SK-N-SH (cell line): Measurements from ENCODE around the gene TCIRG1. TPM values are rescaled to one million over a fixed set of nuclear protein-coding genes. Genes with fewer than 3 reads are reported as not detected.

Experiments
- CTCF ChIA-PET: fragments of 300-600, 350-600 bp; formaldehyde crosslinking; extraction: SDS; loops from one replicate; lab custom pipeline; 2021; lab: Yijun Ruan, JAX
- POLR2A ChIA-PET: fragments of 350-600 bp; sonication (Branson Sonifier 250); formaldehyde crosslinking; extraction: SDS; loops from one replicate; lab custom pipeline; 2020; ENCODE audit warnings: antibody characterized with exemption, inconsistent platforms; lab: Yijun Ruan, JAX
- DNase-seq: peaks from one replicate; pipeline ENCODE4 v3.0.0; 2012
- H2AFZ ChIP-seq: fragments of 200-600 bp; sonication (generic); 2 replicates; pipeline ENCODE4 v1.8.1; 2016; ENCODE audit warnings: antibody characterized with exemption, mild to moderate bottlenecking, low read depth
- H3F3A ChIP-seq: fragments of 200-600 bp; sonication (generic); replicated peaks from 2 replicates; pipeline ENCODE3; 2016; ENCODE audit warnings: antibody characterized with exemption, mild to moderate bottlenecking; ENCODE audit not compliant: insufficient read depth
- H3K27ac ChIP-seq, 2 experiments: fragments of 200-500 bp in 1 of 2; fragments of 200-600 bp in 1 of 2; sonication (Bioruptor generic) in 1 of 2; sonication (generic), shearing (Covaris generic) in 1 of 2; 2 replicates each; pipeline versions ENCODE4 v1.5.1 to v1.6.1; 2014 to 2016; ENCODE audit warnings: low read depth in 2 of 2, inconsistent platforms in 1 of 2, low read length in 1 of 2, mild to moderate bottlenecking in 1 of 2, mixed read lengths in 1 of 2
- H3K27me3 ChIP-seq: fragments of 200-600 bp; sonication (generic), shearing (Covaris generic); 2 replicates; pipeline ENCODE4 v1.6.1; 2016; ENCODE audit warnings: mixed run types; ENCODE audit not compliant: insufficient read depth
- H3K36me3 ChIP-seq, 2 experiments: fragments of 200-500 bp in 1 of 2; fragments of 200-600 bp in 1 of 2; sonication (Bioruptor generic) in 1 of 2; sonication (generic) in 1 of 2; replicated peaks in 1 of 2; 2 replicates each; pipeline versions ENCODE3 to v1.5.1; 2014 to 2016; ENCODE audit warnings: low read length in 1 of 2, mild to moderate bottlenecking in 1 of 2; ENCODE audit not compliant: insufficient read depth in 2 of 2, control insufficient read depth in 1 of 2
- H3K4me1 ChIP-seq, 2 experiments: fragments of 200-500 bp in 1 of 2; fragments of 200-600 bp in 1 of 2; sonication (Bioruptor generic) in 1 of 2; sonication (generic), shearing (Covaris generic) in 1 of 2; 2 replicates each; pipeline versions ENCODE4 v1.5.1 to v1.6.1; 2014 to 2016; ENCODE audit warnings: low read depth in 1 of 2, low read length in 1 of 2, mixed run types in 1 of 2; ENCODE audit not compliant: insufficient read depth in 2 of 2, control insufficient read depth in 1 of 2
- H3K4me2 ChIP-seq: fragments of 200-600 bp; sonication (generic), shearing (Covaris generic); 2 replicates; pipeline ENCODE4 v1.6.1; 2017; ENCODE audit warnings: mixed run types
- H3K4me3 ChIP-seq, 2 experiments: fragments of 200-500 bp in 1 of 2; fragments of 200-600 bp in 1 of 2; sonication (Bioruptor generic) in 1 of 2; sonication (generic), shearing (Covaris generic) in 1 of 2; 2 replicates each; pipeline versions ENCODE4 v1.5.1 to v1.8.1; 2014 to 2016; ENCODE audit warnings: low read depth in 2 of 2, inconsistent platforms in 1 of 2, low read length in 1 of 2, mild to moderate bottlenecking in 1 of 2, mixed read lengths in 1 of 2, moderate library complexity in 1 of 2
- H3K79me2 ChIP-seq: fragments of 200-600 bp; sonication (generic); 2 replicates; pipeline ENCODE4 v1.8.1; 2017; ENCODE audit warnings: mild to moderate bottlenecking; ENCODE audit not compliant: insufficient read depth
- H3K9ac ChIP-seq: fragments of 200-600 bp; sonication (generic); 2 replicates; pipeline ENCODE4 v1.6.1; 2017; ENCODE audit warnings: mixed run types
- H3K9me2 ChIP-seq: fragments of 200-600 bp; sonication (generic); 2 replicates; pipeline ENCODE4 v1.6.1; 2017; ENCODE audit warnings: mixed run types
- H3K9me3 ChIP-seq: fragments of 200-600 bp; sonication (generic); 2 replicates; pipeline ENCODE4 v1.6.1; 2017; ENCODE audit warnings: mixed run types, mild to moderate bottlenecking, moderate library complexity
- H4K20me1 ChIP-seq: fragments of 200-600 bp; sonication (generic); 2 replicates; pipeline ENCODE4 v1.6.1; 2017; ENCODE audit warnings: mild to moderate bottlenecking, mixed run types; ENCODE audit not compliant: insufficient read depth
- CHD2 ChIP-seq: fragments of 150-350 bp; IDR thresholded peaks from 2 replicates; pipeline ENCODE4 v1.6.1; 2018; ENCODE audit warnings: low read length; ENCODE audit not compliant: partially characterized antibody
- CTCF ChIP-seq: fragments of 200-600 bp; sonication (generic); IDR thresholded peaks from 2 replicates; pipeline ENCODE4 v1.6.1; 2017; ENCODE audit warnings: antibody characterized with exemption, mild to moderate bottlenecking, moderate library complexity
- EZH2phosphoT487 ChIP-seq: fragments of 200-600 bp; sonication (generic); IDR thresholded peaks from 2 replicates; pipeline ENCODE4 v1.6.1; 2017; ENCODE audit warnings: low read depth, mixed run types, mild to moderate bottlenecking, antibody characterized with exemption, moderate library complexity, borderline replicate concordance
- FOSL2 ChIP-seq: IDR thresholded peaks from 2 replicates; pipeline ENCODE4 v1.4.0; 2012; ENCODE audit warnings: low read depth, mild to moderate bottlenecking, moderate library complexity, borderline replicate concordance
- FOXJ3 ChIP-seq: sonication (generic); formaldehyde crosslinking; IDR thresholded peaks from 2 replicates; pipeline ENCODE4 v1.5.1; 2020; ENCODE audit warnings: mild to moderate bottlenecking, missing genetic modification reagents
- GABPA ChIP-seq: IDR thresholded peaks from 2 replicates; pipeline ENCODE4 v1.4.0; 2012; ENCODE audit warnings: low read depth, mild to moderate bottlenecking
- GATA2 ChIP-seq: sonication (generic); formaldehyde crosslinking; IDR thresholded peaks from 2 replicates; pipeline ENCODE4 v1.5.0; 2020; ENCODE audit warnings: mild to moderate bottlenecking, missing genetic modification reagents
- JUND ChIP-seq: IDR thresholded peaks from 2 replicates; pipeline ENCODE4 v1.4.0; 2012
- MAX ChIP-seq: IDR thresholded peaks from 2 replicates; pipeline ENCODE4 v1.4.0; 2012; ENCODE audit warnings: low read depth
- NFIC ChIP-seq: IDR thresholded peaks from 2 replicates; pipeline ENCODE4 v1.4.0; 2012; ENCODE audit warnings: borderline replicate concordance
- NRF1 ChIP-seq: IDR thresholded peaks from 2 replicates; pipeline ENCODE4 v1.6.1; 2012; ENCODE audit warnings: low read depth, mild to moderate bottlenecking, low read length
- POLR2AphosphoS5 ChIP-seq: IDR thresholded peaks from 2 replicates; pipeline ENCODE4 v1.6.1; 2012; ENCODE audit warnings: low read depth, low read length
- RCOR1 ChIP-seq: fragments of 150-350 bp; IDR thresholded peaks from 2 replicates; pipeline ENCODE4 v1.6.1; 2017; ENCODE audit warnings: antibody characterized with exemption, low read length
- RXRA ChIP-seq: IDR thresholded peaks from 2 replicates; pipeline ENCODE4 v1.4.0; 2012; ENCODE audit warnings: low read depth, mild to moderate bottlenecking, borderline replicate concordance
- SMC3 ChIP-seq: IDR thresholded peaks from 2 replicates; pipeline ENCODE4 v1.6.1; 2012; ENCODE audit warnings: low read depth, low read length, improper control_type of control experiment
- TCF12 ChIP-seq: IDR thresholded peaks from 2 replicates; pipeline ENCODE4 v1.4.0; 2012
- YY1 ChIP-seq: IDR thresholded peaks from 2 replicates; pipeline ENCODE4 v1.4.0; 2012; ENCODE audit warnings: low read depth, mild to moderate bottlenecking
- ZBTB33 ChIP-seq: IDR thresholded peaks from 2 replicates; pipeline ENCODE4 v1.4.0; 2012; ENCODE audit warnings: low read depth, borderline replicate concordance
- WGBS: methylation state at CpG from one replicate; pipeline ENCODE4 v1.1.6; 2017; ENCODE audit warnings: low lambda C conversion rate; 5-methylcytosine and 5-hydroxymethylcytosine counted together
- polyA plus RNA-seq, 3 experiments: library from polyadenylated mRNA; depleted of rRNA; stranded (reverse); fragments of >200 nt; gene quantifications; 2 replicates each; pipeline ENCODE4 v1.2.3, GENCODE V29; 2012

Gene TCIRG1
- polyA plus RNA-seq, 1 of the 3 experiments (the other 2 are of a cell fraction), result 0.58 TPM

GRCh38 chr11:67999201-67999629, 39.6 kb upstream of the TCIRG1 start:
- no peaks in the 10 kb centered on the region for H3K9me3 ChIP-seq
- H3K9ac ChIP-seq, result no peak overlapping the region
- WGBS, result 93% methylated on average over 10 of the region's 13 CpGs
- H3F3A ChIP-seq, result peaks cover 3% of the 10 kb centered on the region
- H3K4me1 ChIP-seq, result peaks cover 0 to 8% of the 10 kb centered on the region in 2 experiments; a peak in 1 of 4 replicates
- no peak overlapping the region for H2AFZ ChIP-seq
- H4K20me1 ChIP-seq, result no peaks in the 10 kb centered on the region
- H3K79me2 ChIP-seq, result no peaks in the 10 kb centered on the region
- no peak overlapping the region for H3K4me3 ChIP-seq
- DNase-seq, result peak; percentile 2
- ChIA-PET POLR2A (no interaction called here), CTCF (interaction anchor here (1.0 to 1.1 kb wide), 2 partner anchors 11 to 44 kb away, joined by 3 to 5 read pairs; partner anchors contain the start of gene ALDH3B1)
- no peaks in the 10 kb centered on the region for H3K36me3 ChIP-seq
- no peaks in the 10 kb centered on the region for H3K27me3 ChIP-seq
- H3K4me2 ChIP-seq, result no peak overlapping the region
- H3K27ac ChIP-seq, result no peak overlapping the region
- H3K9me2 ChIP-seq, result no peaks in the 10 kb centered on the region
- no peak for TF ChIP-seq RXRA

GRCh38 chr11:67999704-68000103, 39.1 kb upstream of the TCIRG1 start:
- H3K27ac ChIP-seq, result no peak overlapping the region
- no peak overlapping the region for H2AFZ ChIP-seq
- no peaks in the 10 kb centered on the region for H4K20me1 ChIP-seq
- H3K9ac ChIP-seq, result no peak overlapping the region
- TF ChIP-seq FOSL2, result no peak
- no peak for TF ChIP-seq NRF1
- TF ChIP-seq FOXJ3 (CRISPR knock-in tag), result no peak
- TF ChIP-seq MAX, result no peak
- TF ChIP-seq CTCF, result no peak
- no peak for TF ChIP-seq YY1
- TF ChIP-seq ZBTB33, result no peak
- TF ChIP-seq RCOR1, result no peak
- no peak for TF ChIP-seq CHD2
- TF ChIP-seq GABPA, result no peak
- no peak for TF ChIP-seq NFIC
- no peak for TF ChIP-seq TCF12
- no peak for TF ChIP-seq GATA2 (CRISPR knock-in tag)
- no peak for TF ChIP-seq POLR2AphosphoS5
- no peak for TF ChIP-seq JUND
- no peak for TF ChIP-seq EZH2phosphoT487
- TF ChIP-seq SMC3, result no peak
- peaks cover 0 to 13% of the 10 kb centered on the region in 2 experiments; a peak in 1 of 4 replicates for H3K4me1 ChIP-seq
- H3K9me2 ChIP-seq, result no peaks in the 10 kb centered on the region
- POLR2A ChIA-PET, result no interaction called here
- H3K4me3 ChIP-seq, result no peak overlapping the region
- peak; percentile 4 for DNase-seq
- H3K4me2 ChIP-seq, result no peak overlapping the region
- no peaks in the 10 kb centered on the region for H3K27me3 ChIP-seq
- no peaks in the 10 kb centered on the region for H3K36me3 ChIP-seq
- H3K9me3 ChIP-seq, result no peaks in the 10 kb centered on the region
- peaks cover 3% of the 10 kb centered on the region for H3F3A ChIP-seq
- CTCF ChIA-PET, result interaction anchor here (1.0 kb wide), 1 partner anchor 44 kb away, joined by 5 read pairs; no protein-coding TSS in a partner anchor
- no peaks in the 10 kb centered on the region for H3K79me2 ChIP-seq
- 92% methylated on average over 5 of the region's 5 CpGs for WGBS
